ENCODE data around the gene HIBCH. TPM values are rescaled to one million over a fixed set of nuclear protein-coding genes. Genes with fewer than 3 reads are reported as not detected.

HIBCH gene
- total RNA-seq, 1 donor, result 14.5 TPM

DNA sequence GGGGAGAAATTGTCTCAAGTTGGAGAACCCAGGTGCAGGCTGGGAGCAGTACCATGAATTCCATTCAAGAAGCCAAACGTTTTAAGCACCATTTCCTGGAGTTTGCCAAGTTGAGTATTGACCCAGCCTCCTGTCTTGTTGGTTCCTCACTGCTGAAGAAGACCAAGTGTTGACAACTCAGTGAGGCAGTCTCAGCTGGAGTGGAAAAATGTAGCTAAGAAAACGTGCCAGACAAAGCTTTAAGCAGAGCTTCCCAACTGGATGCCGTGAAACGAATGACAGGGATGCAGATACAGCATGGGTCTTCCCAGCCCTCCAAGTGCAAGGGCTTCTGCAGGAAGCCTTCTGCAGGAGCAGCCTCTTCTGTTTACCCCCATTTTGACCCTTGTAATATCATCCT is 23.0 kb upstream of the HIBCH start:
- TF ChIP-seq, protein P1, sequence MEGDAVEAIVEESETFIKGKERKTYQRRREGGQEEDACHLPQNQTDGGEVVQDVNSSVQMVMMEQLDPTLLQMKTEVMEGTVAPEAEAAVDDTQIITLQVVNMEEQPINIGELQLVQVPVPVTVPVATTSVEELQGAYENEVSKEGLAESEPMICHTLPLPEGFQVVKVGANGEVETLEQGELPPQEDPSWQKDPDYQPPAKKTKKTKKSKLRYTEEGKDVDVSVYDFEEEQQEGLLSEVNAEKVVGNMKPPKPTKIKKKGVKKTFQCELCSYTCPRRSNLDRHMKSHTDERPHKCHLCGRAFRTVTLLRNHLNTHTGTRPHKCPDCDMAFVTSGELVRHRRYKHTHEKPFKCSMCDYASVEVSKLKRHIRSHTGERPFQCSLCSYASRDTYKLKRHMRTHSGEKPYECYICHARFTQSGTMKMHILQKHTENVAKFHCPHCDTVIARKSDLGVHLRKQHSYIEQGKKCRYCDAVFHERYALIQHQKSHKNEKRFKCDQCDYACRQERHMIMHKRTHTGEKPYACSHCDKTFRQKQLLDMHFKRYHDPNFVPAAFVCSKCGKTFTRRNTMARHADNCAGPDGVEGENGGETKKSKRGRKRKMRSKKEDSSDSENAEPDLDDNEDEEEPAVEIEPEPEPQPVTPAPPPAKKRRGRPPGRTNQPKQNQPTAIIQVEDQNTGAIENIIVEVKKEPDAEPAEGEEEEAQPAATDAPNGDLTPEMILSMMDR (IDR thresholded peaks at IDR 0.05; ENCODE audit: extremely low read depth, low read depth, low read length), result no peak
- no peaks in the 10 kb centered on the region for H3K9me3 ChIP-seq (ENCODE audit: low read depth, low read length)
- H3K4me3 ChIP-seq (ENCODE audit: insufficient read depth, low read length), result no peak overlapping the region
- no peaks in the 10 kb centered on the region for H3K36me3 ChIP-seq (ENCODE audit: insufficient read depth, low read length)
- H3K27ac ChIP-seq (ENCODE audit: low read depth, low read length), result no peak overlapping the region
- peak overlapping the region; percentile 50 for H2AFZ ChIP-seq (ENCODE audit: low read length)
- H3K4me1 ChIP-seq (ENCODE audit: insufficient read depth, low read length), result peaks cover 11% of the 10 kb centered on the region
- H3K27me3 ChIP-seq (ENCODE audit: insufficient read depth, low read length), result no peaks in the 10 kb centered on the region
- peaks cover 30% of the 10 kb centered on the region for H3K79me2 ChIP-seq (ENCODE audit: insufficient read depth, low read length)
- no peak for DNase-seq (ENCODE audit: insufficient read length, low spot score, missing footprints)
- H3K4me2 ChIP-seq (ENCODE audit: insufficient read depth, low read length), result peak overlapping the region; percentile 77
- no peaks in the 10 kb centered on the region for H4K20me1 ChIP-seq (ENCODE audit: insufficient read depth, low read length)

DNA sequence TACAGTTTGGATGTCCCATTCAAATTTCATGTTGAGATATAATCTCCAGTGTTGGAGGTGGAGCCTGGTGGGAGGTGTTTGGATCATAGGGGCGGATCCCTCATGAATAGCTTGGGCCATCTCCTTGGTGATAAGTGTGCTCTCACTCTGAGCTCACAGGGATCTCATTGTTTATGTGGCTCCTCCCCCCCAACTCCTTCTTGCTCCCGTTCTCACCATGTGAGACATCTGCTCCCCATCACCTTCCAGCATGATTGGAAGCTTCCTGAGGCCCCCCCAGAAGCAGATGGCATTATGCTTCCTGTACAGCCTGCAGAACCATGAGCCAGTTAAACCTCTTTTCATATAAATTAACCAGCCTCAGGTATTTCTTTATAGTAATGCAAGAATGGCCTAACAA is 20.7 kb upstream of the HIBCH start:
- peaks cover 11% of the 10 kb centered on the region for H3K4me1 ChIP-seq (ENCODE audit: insufficient read depth, low read length)
- no peak overlapping the region for H3K4me3 ChIP-seq (ENCODE audit: insufficient read depth, low read length)
- H3K27me3 ChIP-seq (ENCODE audit: insufficient read depth, low read length), result no peaks in the 10 kb centered on the region
- DNase-seq (ENCODE audit: insufficient read length, low spot score, missing footprints), result no peak
- H2AFZ ChIP-seq (ENCODE audit: low read length), result no peak overlapping the region
- no peak overlapping the region for H3K27ac ChIP-seq (ENCODE audit: low read depth, low read length)
- no peaks in the 10 kb centered on the region for H3K36me3 ChIP-seq (ENCODE audit: insufficient read depth, low read length)
- H3K79me2 ChIP-seq (ENCODE audit: insufficient read depth, low read length), result peaks cover 14% of the 10 kb centered on the region
- H3K4me2 ChIP-seq (ENCODE audit: insufficient read depth, low read length), result no peak overlapping the region
- no peaks in the 10 kb centered on the region for H3K9me3 ChIP-seq (ENCODE audit: low read depth, low read length)
- H4K20me1 ChIP-seq (ENCODE audit: insufficient read depth, low read length), result no peaks in the 10 kb centered on the region
- TF ChIP-seq, protein P1 (IDR thresholded peaks at IDR 0.05; ENCODE audit: extremely low read depth, low read depth, low read length), result no peak

DNA sequence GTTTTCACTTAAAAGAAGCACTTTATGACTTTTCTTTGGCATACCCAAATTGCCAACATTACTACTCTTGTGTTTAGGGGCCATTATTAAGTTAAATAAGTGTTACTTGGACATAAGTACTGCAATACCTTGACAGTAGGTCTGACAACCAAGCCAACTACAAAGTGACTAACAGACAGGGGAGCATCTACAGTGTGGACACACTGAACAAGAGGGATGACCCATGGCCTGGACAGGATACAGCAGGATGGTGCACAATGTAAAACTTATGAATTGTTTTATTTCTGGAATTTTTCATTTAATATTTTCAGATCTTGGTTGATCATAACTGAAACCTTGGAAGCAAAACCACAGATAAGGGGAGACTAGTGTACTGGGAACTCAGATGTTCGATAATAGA is 19.8 kb upstream of the HIBCH start:
- H2AFZ ChIP-seq (ENCODE audit: low read length), result no peak overlapping the region
- no peaks in the 10 kb centered on the region for H3K27me3 ChIP-seq (ENCODE audit: insufficient read depth, low read length)
- no peaks in the 10 kb centered on the region for H3K36me3 ChIP-seq (ENCODE audit: insufficient read depth, low read length)
- no peak for DNase-seq (ENCODE audit: insufficient read length, low spot score, missing footprints)
- H4K20me1 ChIP-seq (ENCODE audit: insufficient read depth, low read length), result no peaks in the 10 kb centered on the region
- TF ChIP-seq, protein P1 (IDR thresholded peaks at IDR 0.05; ENCODE audit: extremely low read depth, low read depth, low read length), result no peak
- peaks cover 3% of the 10 kb centered on the region for H3K4me1 ChIP-seq (ENCODE audit: insufficient read depth, low read length)
- H3K79me2 ChIP-seq (ENCODE audit: insufficient read depth, low read length), result peaks cover 6% of the 10 kb centered on the region
- no peak overlapping the region for H3K27ac ChIP-seq (ENCODE audit: low read depth, low read length)
- H3K4me3 ChIP-seq (ENCODE audit: insufficient read depth, low read length), result no peak overlapping the region
- H3K4me2 ChIP-seq (ENCODE audit: insufficient read depth, low read length), result no peak overlapping the region
- H3K9me3 ChIP-seq (ENCODE audit: low read depth, low read length), result no peaks in the 10 kb centered on the region

DNA sequence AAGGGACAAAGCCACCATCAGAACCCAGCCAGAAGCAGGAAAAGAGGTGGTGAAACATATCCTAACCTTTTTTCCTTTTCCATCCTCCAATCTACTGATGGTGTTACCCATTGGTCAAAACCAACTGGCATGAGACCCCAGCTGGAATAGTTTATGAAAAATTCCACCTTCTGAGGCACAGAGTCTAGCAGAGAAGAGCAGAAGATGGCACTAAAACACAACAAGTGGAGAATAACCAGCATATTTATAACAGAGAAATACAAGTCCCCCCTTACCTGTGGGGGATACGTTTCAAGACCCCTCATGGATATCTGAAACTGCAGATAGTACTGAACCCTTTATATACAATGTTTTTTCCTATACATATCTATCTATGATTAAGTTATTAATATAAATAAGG is 18.8 kb upstream of the HIBCH start:
- Histone ChIP-seq H3K4me2 (ENCODE audit: insufficient read depth, low read length) (no peak overlapping the region), H3K27ac (ENCODE audit: low read depth, low read length) (no peak overlapping the region), H3K36me3 (ENCODE audit: insufficient read depth, low read length) (no peaks in the 10 kb centered on the region), H3K79me2 (ENCODE audit: insufficient read depth, low read length) (no peaks in the 10 kb centered on the region), H2AFZ (ENCODE audit: low read length) (no peak overlapping the region), H3K27me3 (ENCODE audit: insufficient read depth, low read length) (no peaks in the 10 kb centered on the region), H3K4me1 (ENCODE audit: insufficient read depth, low read length) (peaks cover 3% of the 10 kb centered on the region), H3K9me3 (ENCODE audit: low read depth, low read length) (no peaks in the 10 kb centered on the region), H4K20me1 (ENCODE audit: insufficient read depth, low read length) (no peaks in the 10 kb centered on the region), H3K4me3 (ENCODE audit: insufficient read depth, low read length) (no peak overlapping the region)
- TF ChIP-seq, protein P1 (IDR thresholded peaks at IDR 0.05; ENCODE audit: extremely low read depth, low read depth, low read length), result peak; percentile 6
- DNase-seq (ENCODE audit: insufficient read length, low spot score, missing footprints), result no peak

Data from osteoblast (primary cell).